HCT116 (cell line): ENCODE results near the gene IL1F10.

Source experiments
- ATF3 ChIP-seq: IDR thresholded peaks from 2 replicates; pipeline ENCODE4 v1.6.1; 2012
- CTCF ChIP-seq, 3 experiments: fragments of 200-600 bp in 1 of 3; sonication (generic) in 1 of 3; IDR thresholded peaks in 2 of 3; conservative IDR thresholded peaks in 1 of 3; 2 replicates each; pipeline ENCODE4 v1.5.1; 2012 to 2017; ENCODE audit warnings: low read depth in 2 of 3, low read length in 2 of 3, antibody characterized with exemption in 1 of 3, borderline replicate concordance in 1 of 3, control low read depth in 1 of 3, mild to moderate bottlenecking in 1 of 3, mixed read lengths in 1 of 3, mixed run types in 1 of 3, moderate library complexity in 1 of 3; ENCODE audit not compliant: insufficient read depth in 1 of 3
- EZH2 ChIP-seq: fragments of 200-600 bp; sonication (generic); IDR thresholded peaks from 2 replicates; pipeline ENCODE4 v1.6.1; 2017; ENCODE audit warnings: antibody characterized with exemption, mixed run types
- EZH2phosphoT487 ChIP-seq: fragments of 200-600 bp; IDR thresholded peaks from 2 replicates; pipeline ENCODE4 v1.6.1; 2018; ENCODE audit warnings: antibody characterized with exemption, borderline replicate concordance
- MAX ChIP-seq: IDR thresholded peaks from 2 replicates; pipeline ENCODE4 v1.6.1; 2012
- POLR2A ChIP-seq: IDR thresholded peaks from 2 replicates; pipeline ENCODE4 v1.7.0; 2011; ENCODE audit warnings: borderline replicate concordance; ENCODE audit not compliant: insufficient read depth, insufficient read length; ENCODE audit errors: extremely low read depth
- RAD21 ChIP-seq: IDR thresholded peaks from 2 replicates; pipeline ENCODE4 v1.6.1; 2012; ENCODE audit warnings: low read depth, mild to moderate bottlenecking
- TCF7L2 ChIP-seq: IDR thresholded peaks from 2 replicates; pipeline ENCODE4 v1.7.0; 2011; ENCODE audit warnings: borderline replicate concordance, inconsistent platforms; ENCODE audit not compliant: insufficient read depth, insufficient read length; ENCODE audit errors: extremely low read depth
- YY1 ChIP-seq: IDR thresholded peaks from 2 replicates; pipeline ENCODE4 v1.6.1; 2011; ENCODE audit warnings: low read length, low read depth, moderate library complexity, mild to moderate bottlenecking; ENCODE audit not compliant: insufficient replicate concordance; ENCODE audit errors: extremely low read depth
- ZFX ChIP-seq: fragments of 450-650 bp; IDR thresholded peaks from 2 replicates; pipeline ENCODE4 v1.6.1; 2017

- TF ChIP-seq CTCF (IDR thresholded peaks at IDR 0.05 in 2 of 3, conservative IDR thresholded peaks at IDR 0.05 in 1 of 3; ENCODE audit: borderline replicate concordance in 1 of 3, insufficient read depth in 1 of 3, low read depth in 2 of 3, low read length in 2 of 3) (no peak), EZH2 (no peak), POLR2A (no peak), RAD21 (no peak), EZH2phosphoT487 (no peak), ATF3 (no peak), MAX (no peak), ZFX (no peak), TCF7L2 (no peak), YY1 (no peak)
Measured at GRCh38 chr2:113083296-113083695, 15.5 kb downstream of the IL1F10 start.
